Cortex of kidney (tissue), 1 donor: ENCODE data around the gene MYOM1.
"Not testable (repeated sequence)": the region's sequence is repeated elsewhere in the genome, so short reads cannot be mapped to it uniquely, and the experiment has no call there.

Experiments used
- DNase-seq: peaks from one replicate; lab custom pipeline; 2025; lab: John Stamatoyannopoulos, UW

MYOM1 gene

GRCh38 chr18:3248658-3249359, 29.0 kb upstream of the MYOM1 start:
- DNase-seq = no peak

DNA sequence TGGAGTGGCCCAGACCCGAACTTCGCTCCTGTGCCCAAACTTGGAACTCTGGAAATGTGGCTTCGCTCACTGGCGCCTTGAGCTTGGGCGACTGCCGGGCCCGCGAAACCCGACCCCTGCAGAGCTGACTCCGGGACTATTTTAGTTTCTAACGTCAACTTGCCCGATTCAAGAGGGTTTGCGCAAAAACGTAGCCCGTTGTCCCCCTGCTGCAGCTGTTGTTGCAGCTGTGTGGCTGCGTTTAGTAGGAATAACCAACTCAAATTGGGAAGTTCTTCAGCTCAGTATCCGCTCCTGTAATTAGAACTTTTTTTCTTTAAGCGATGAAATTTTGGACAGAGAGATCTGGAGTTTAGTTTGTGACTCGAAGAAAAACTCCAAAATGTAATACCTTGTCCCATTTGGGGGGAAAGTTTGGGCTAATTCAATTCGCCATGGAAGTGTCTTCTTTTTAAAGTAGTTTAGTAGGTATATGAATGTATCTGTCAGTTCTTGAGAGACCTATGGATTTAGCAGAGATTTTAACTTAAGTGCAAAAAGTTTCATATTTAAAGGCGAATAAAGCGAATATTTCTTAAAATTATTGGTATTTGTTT, 28.4 kb upstream of the MYOM1 start:
- no peak for DNase-seq

DNA sequence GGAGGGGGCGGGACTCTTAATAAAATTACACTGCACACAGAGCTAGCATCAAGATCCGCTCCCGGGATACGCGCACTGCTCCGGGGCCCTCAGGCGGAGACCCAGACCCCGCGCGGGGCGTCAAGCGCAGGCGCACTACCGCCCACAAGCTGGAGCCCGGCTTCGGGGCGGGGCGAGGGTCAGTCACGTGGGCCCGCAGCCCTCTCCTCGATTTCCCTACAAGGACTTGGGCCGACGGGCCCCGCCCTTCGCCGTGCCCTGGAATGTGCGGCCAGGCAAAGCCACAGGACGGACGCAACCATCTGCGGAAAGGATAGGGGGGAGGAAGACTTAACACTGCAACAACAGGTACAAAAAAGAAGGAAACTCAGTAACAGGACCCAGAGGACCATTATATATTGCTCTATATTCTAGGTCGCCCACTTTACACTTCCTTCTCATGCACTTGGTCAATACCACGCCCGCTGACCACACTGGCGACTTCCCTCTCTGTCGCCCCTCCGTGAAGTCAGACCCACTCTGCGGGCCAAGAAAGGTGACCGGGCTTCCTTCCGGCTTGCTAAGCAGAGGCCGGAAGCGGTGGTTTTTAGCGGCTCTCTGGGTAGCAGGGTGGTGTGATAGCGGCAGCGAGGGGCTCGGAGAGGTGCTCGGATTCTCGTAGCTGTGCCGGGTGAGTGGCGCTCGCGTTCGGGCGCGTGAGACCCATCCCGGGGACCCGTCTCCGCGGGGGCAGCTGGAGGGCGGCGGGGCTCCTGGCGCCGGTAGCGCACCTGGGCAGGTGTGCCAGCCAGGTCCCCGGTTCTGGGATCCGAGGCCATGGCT, 27.7 kb upstream of the MYOM1 start, which contains the start of gene MYL12A:
MYL12A (plus strand) TSS at position 562 of the 822 bp plus-strand sequence. CDS start 5,447 bp downstream, outside the sequence.
- DNase-seq = peak; percentile 88

GRCh38 chr18:3246635-3247239, 27.0 kb upstream of the MYOM1 start:
- no peak for DNase-seq

GRCh38 chr18:3245853-3246634, 26.3 kb upstream of the MYOM1 start:
- DNase-seq = no peak

DNA sequence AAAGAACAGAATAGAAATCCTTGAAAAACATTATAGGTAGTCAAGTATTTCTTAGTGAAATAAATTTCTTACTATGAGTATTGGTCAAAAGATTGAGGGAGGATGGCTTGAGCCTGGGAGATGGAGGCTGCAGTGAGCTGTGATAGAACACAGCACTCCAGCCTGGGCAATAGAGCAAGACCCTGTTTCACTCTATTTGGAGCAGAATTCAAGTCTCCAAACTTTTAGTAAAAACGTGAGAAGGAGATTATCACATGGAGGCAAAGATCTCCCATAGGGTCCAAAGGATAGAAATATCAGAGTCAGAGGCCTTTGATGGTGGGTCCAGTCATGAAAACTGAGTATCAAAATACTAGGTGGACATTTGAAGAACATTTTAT, 25.4 kb upstream of the MYOM1 start:
- DNase-seq = no peak

DNA sequence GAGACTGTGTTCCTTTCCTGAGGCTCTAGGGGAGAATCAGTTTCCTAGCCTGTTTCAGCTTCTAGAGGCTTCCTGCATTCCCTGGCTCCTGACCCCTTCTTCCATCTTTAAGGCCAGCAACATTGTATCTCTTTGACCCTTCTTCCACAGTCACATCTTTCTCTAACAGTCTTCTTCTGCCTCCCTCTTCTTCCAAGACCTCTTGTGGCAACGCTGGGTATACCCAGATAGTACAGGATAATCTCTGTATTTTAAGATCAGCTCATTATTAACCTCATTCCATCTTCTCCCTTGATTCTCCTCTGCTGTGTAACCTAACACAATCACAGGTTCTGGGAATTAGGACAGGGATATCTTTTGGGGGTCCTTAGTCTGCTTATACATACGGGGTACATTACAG, 19.0 kb upstream of the MYOM1 start:
- no peak for DNase-seq

GRCh38 chr18:3236470-3236869, 16.7 kb upstream of the MYOM1 start:
- DNase-seq = no peak

GRCh38 chr18:3235846-3236245, 16.1 kb upstream of the MYOM1 start:
- no peak for DNase-seq

DNA sequence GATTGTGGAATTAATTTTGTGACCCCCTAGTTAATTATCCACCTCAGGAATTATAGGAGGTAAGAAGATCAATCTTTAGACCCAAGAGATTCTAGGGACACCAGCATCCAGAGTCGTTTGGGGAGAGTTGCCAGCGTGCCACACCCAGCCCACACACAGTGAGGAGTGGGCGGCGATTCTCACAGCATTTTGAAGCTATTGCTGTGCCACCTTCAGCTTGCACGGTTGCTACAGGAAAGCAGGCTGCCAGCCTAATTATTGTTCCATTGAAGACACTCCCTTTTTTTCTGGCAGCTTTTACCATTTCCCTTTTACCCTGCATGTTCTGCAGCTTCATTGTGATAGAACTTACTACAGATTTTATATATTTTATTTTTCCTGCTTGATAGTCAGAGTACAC, 14.7 kb upstream of the MYOM1 start:
- DNase-seq = no peak

- no peak for DNase-seq
Measured at GRCh38 chr18:3233433-3234168, 13.8 kb upstream of the MYOM1 start.

- no peak for DNase-seq
Measured at GRCh38 chr18:3233004-3233403, 13.2 kb upstream of the MYOM1 start.

DNA sequence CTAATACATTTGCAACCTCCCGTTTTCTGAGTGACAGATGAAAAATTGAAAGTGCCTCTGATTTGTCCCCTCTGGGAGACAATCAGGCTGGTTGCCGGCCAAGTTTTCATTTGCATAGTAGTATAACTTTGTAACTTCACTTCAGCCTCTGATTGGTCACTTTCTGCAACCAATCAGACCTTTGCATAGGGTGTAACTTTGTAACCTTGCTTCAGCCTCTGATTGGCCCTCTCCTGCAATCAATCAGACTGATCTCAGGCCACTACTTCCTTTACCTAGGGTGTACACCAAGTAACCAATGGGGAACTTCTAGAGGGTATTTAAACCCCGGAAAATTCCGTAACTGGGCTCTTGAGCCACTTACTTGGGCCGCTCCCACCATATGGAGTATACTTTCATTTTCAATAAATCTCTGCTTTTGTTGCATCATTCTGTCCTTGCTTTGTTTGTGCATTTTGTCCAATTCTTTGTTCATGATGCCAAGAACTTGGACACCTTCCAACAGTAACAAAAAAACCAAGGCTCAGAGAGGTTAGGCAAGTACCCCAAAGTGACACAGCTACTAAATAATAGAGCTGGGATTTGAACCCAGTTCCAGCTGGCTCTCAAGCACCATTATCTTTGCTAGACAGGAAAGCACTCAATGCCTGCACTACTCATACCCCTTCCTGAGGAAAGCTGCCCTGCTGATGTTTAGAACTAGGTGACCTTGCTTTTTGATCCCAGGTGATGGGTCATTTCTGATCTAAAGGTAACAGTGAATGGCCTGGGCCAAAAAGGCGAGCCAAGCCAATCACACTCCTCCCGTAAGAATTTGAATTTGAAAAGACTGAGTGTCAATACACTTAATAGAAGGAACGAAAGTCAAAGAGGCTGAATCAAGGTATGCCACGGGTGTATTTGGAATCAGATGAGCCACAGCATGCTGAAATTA, 10.9 kb upstream of the MYOM1 start:
- DNase-seq = no peak

- DNase-seq = no peak
Measured at GRCh38 chr18:3226048-3226447, 6.3 kb upstream of the MYOM1 start.

- no peak for DNase-seq
Measured at GRCh38 chr18:3225588-3225987, 5.8 kb upstream of the MYOM1 start.

GRCh38 chr18:3224223-3224622, 4.5 kb upstream of the MYOM1 start:
- DNase-seq = no peak

DNA sequence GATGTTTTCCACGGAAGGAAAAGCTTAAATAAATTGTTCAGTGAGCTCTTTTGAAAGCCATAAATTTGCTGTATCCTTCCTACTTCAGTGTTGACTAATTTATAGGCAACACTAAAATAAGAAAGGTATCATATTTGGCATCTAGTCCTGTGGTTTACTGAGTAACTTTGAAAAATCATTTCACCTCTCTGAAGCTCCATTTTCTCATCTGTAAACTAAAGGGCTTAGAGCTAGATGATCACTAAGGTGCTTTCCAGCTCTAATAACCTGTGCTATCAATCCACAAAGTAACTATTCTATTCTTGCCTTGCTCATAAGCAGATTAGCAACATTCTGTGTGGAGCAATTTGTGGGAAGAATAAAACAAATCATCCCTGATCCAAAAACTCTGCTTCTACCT, 3.6 kb upstream of the MYOM1 start:
- DNase-seq = no peak

- no peak for DNase-seq
Measured at GRCh38 chr18:3221496-3221895, 1.7 kb upstream of the MYOM1 start.

DNA sequence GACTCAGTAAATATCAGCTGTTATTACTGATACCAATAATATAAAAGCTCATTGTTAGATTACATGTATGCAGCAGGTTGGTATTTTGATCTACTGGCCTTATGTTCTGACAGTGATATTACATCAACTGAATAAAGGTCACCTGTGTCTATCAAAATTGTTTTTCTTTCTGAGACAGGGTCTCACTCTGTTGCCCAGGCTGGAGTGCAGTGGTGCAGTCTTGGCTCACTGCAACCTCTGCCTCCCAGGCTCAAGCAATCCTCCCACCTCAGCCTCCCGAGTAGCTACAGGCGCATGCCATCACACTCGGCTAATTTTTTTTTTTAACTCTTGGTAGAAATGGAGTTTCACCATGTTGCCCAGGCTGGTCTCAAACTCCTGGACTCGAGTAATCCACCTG, 1.1 kb upstream of the MYOM1 start:
- DNase-seq = not testable (repeated sequence)

DNA sequence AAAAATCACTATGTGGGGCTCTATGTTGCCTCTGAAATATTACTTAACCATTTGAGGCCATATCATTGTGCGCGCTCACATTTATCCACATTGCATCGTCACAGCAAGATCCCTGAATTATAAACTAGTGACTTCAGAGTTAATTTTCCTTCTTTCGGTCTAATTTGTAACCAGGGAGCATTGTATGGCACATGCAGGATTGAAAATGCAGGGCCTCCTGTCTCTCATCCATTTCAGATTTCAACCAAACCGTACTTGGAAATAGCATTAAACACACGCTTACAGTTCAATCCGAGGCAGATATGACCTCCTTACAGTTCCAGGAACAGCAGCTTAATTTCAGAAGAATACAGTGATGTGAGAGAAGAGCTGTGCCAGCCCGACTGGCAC, 532 bp downstream of the MYOM1 start:
- no peak for DNase-seq
